H1 (cell line): ENCODE data around the gene SERPINA12. TPM values are rescaled to one million over a fixed set of nuclear protein-coding genes. Genes with fewer than 3 reads are reported as not detected.

Source experiments
- CTCF ChIA-PET: fragments of 300-600 bp; sonication (Branson Sonifier 250); formaldehyde crosslinking; loops from one replicate; lab custom pipeline; 2021; ENCODE audit not compliant: partially characterized antibody; lab: Charles Lee
- POLR2A ChIA-PET: fragments of 300-600 bp; sonication (Branson Sonifier 250); formaldehyde crosslinking; loops from one replicate; lab custom pipeline; 2021; ENCODE audit warnings: inconsistent platforms; ENCODE audit not compliant: partially characterized antibody; lab: Charles Lee
- DNase-seq, 2 experiments: peaks; one replicate each; pipeline versions ENCODE4 v3.0.0 to v3.0.0-alpha.2; 2010 to 2022; ENCODE audit warnings: low spot score in 2 of 2, low read depth in 1 of 2, mixed read lengths in 1 of 2
- FAIRE-seq: peaks from 2 replicates; lab custom pipeline; 2011; peaks lifted over from hg19 to GRCh38; lab: Jason Lieb, UNC
- H2AFZ ChIP-seq: 2 replicates; pipeline ENCODE4 v1.8.1; 2012; ENCODE audit warnings: low read length, inconsistent platforms
- H2AK5ac ChIP-seq: 2 replicates; pipeline ENCODE4 v1.6.1; 2013; ENCODE audit warnings: low read depth, low read length
- H2BK120ac ChIP-seq: replicated peaks from 2 replicates; pipeline ENCODE3; 2013; ENCODE audit warnings: low read depth, low read length, inconsistent platforms
- H2BK12ac ChIP-seq: 2 replicates; pipeline ENCODE4 v1.6.1; 2013; ENCODE audit warnings: low read depth, low read length
- H2BK15ac ChIP-seq: 2 replicates; pipeline ENCODE4 v1.6.1; 2013; ENCODE audit warnings: low read length
- H2BK20ac ChIP-seq: 2 replicates; pipeline ENCODE4 v1.6.1; 2013; ENCODE audit warnings: low read length
- H2BK5ac ChIP-seq: 2 replicates; pipeline ENCODE4 v1.6.1; 2013; ENCODE audit warnings: low read depth, low read length
- H3K14ac ChIP-seq: 2 replicates; pipeline ENCODE4 v1.6.1; 2013; ENCODE audit warnings: inconsistent platforms; ENCODE audit not compliant: insufficient read length
- H3K18ac ChIP-seq: 2 replicates; pipeline ENCODE4 v1.6.1; 2013; ENCODE audit warnings: low read length; ENCODE audit errors: extremely low read depth
- H3K23ac ChIP-seq: 2 replicates; pipeline ENCODE4 v1.6.1; 2013; ENCODE audit warnings: inconsistent platforms; ENCODE audit not compliant: insufficient read length
- H3K23me2 ChIP-seq: 2 replicates; pipeline ENCODE4 v1.6.1; 2013; ENCODE audit warnings: low read depth, low read length
- H3K27ac ChIP-seq: 2 replicates; pipeline ENCODE4 v1.6.1; 2011; ENCODE audit warnings: low read depth, low read length, inconsistent platforms
- H3K27me3 ChIP-seq, 4 experiments: replicated peaks in 1 of 4; 1 replicate in 1 of 4; 2 replicates in 3 of 4; pipeline versions ENCODE4 v1.6.1 to v1.8.1; 2011 to 2013; ENCODE audit warnings: low read length in 3 of 4, mild to moderate bottlenecking in 3 of 4, inconsistent platforms in 2 of 4, mixed read lengths in 2 of 4, moderate library complexity in 1 of 4; ENCODE audit not compliant: control insufficient read depth in 3 of 4, insufficient read depth in 3 of 4; ENCODE audit errors: extremely low read depth in 1 of 4
- H3K36me3 ChIP-seq, 4 experiments: 2 replicates each; pipeline versions ENCODE4 v1.6.1 to v1.8.1; 2011 to 2013; ENCODE audit warnings: mild to moderate bottlenecking in 4 of 4, low read length in 3 of 4, moderate library complexity in 2 of 4, control low read depth in 1 of 4, inconsistent platforms in 1 of 4; ENCODE audit not compliant: insufficient read depth in 4 of 4, control insufficient read depth in 2 of 4
- H3K4ac ChIP-seq: replicated peaks from 2 replicates; pipeline ENCODE3; 2013; ENCODE audit warnings: low read length, low read depth, mixed read lengths, inconsistent platforms; ENCODE audit not compliant: insufficient read length
- H3K4me1 ChIP-seq, 4 experiments: replicated peaks in 1 of 4; 1 replicate in 1 of 4; 2 replicates in 3 of 4; pipeline versions ENCODE4 v1.6.1 to v1.8.1; 2011 to 2013; ENCODE audit warnings: low read length in 3 of 4, inconsistent platforms in 2 of 4, mixed read lengths in 1 of 4; ENCODE audit not compliant: insufficient read depth in 4 of 4, control insufficient read depth in 3 of 4
- H3K4me2 ChIP-seq, 2 experiments: 2 replicates each; pipeline versions ENCODE4 v1.6.1 to v1.8.1; 2011 to 2013; ENCODE audit warnings: low read depth in 2 of 2, low read length in 2 of 2, control low read depth in 1 of 2, inconsistent platforms in 1 of 2, mild to moderate bottlenecking in 1 of 2; ENCODE audit not compliant: insufficient read depth in 1 of 2
- H3K4me3 ChIP-seq, 4 experiments: fragments of 200-600, 300-600 bp in 1 of 4; sonication (generic), shearing (Covaris generic), sonication (Bioruptor Twin) in 1 of 4; 2 replicates each; pipeline versions ENCODE4 v1.5.1 to v1.8.1; 2011 to 2016; ENCODE audit warnings: low read length in 4 of 4, low read depth in 3 of 4, control low read depth in 2 of 4, inconsistent platforms in 2 of 4, mild to moderate bottlenecking in 2 of 4, mixed read lengths in 1 of 4, moderate library complexity in 1 of 4; ENCODE audit not compliant: insufficient read depth in 2 of 4; ENCODE audit errors: extremely low read depth in 1 of 4
- H3K56ac ChIP-seq: replicated peaks from 2 replicates; pipeline ENCODE3; 2013; ENCODE audit warnings: low read depth, mild to moderate bottlenecking, mixed read lengths, low read length, inconsistent platforms; ENCODE audit not compliant: insufficient read length
- H3K79me1 ChIP-seq: 2 replicates; pipeline ENCODE4 v1.6.1; 2013; ENCODE audit warnings: low read depth, low read length, control low read depth
- H3K79me2 ChIP-seq, 2 experiments: 2 replicates each; pipeline versions ENCODE4 v1.6.1 to v1.8.1; 2012 to 2013; ENCODE audit warnings: low read length in 2 of 2, mild to moderate bottlenecking in 2 of 2, inconsistent platforms in 1 of 2; ENCODE audit not compliant: insufficient read depth in 2 of 2, control insufficient read depth in 1 of 2
- H3K9ac ChIP-seq, 4 experiments: replicated peaks in 1 of 4; 1 replicate in 1 of 4; 2 replicates in 3 of 4; pipeline versions ENCODE4 v1.6.1 to v1.8.1; 2011 to 2013; ENCODE audit warnings: low read depth in 3 of 4, low read length in 3 of 4, control low read depth in 2 of 4, mild to moderate bottlenecking in 2 of 4, moderate library complexity in 2 of 4, inconsistent platforms in 1 of 4; ENCODE audit errors: extremely low read depth in 1 of 4
- H3K9me3 ChIP-seq, 2 experiments: 2 replicates each; pipeline versions ENCODE4 v1.6.1 to v1.8.1; 2012 to 2013; ENCODE audit warnings: mild to moderate bottlenecking in 2 of 2, moderate library complexity in 2 of 2, control low read depth in 1 of 2, inconsistent platforms in 1 of 2, low read depth in 1 of 2, low read length in 1 of 2, mixed read lengths in 1 of 2; ENCODE audit not compliant: insufficient read depth in 2 of 2
- H4K20me1 ChIP-seq, 2 experiments: replicated peaks in 1 of 2; 2 replicates each; pipeline versions ENCODE3 to v1.8.1; 2011 to 2013; ENCODE audit warnings: inconsistent platforms in 2 of 2, low read length in 2 of 2, mild to moderate bottlenecking in 1 of 2; ENCODE audit not compliant: insufficient read depth in 2 of 2, control insufficient read depth in 1 of 2
- H4K5ac ChIP-seq: 2 replicates; pipeline ENCODE4 v1.6.1; 2013; ENCODE audit warnings: low read length, low read depth, mixed read lengths, inconsistent platforms; ENCODE audit not compliant: insufficient read length
- H4K8ac ChIP-seq: 2 replicates; pipeline ENCODE4 v1.8.0; 2013; ENCODE audit warnings: mild to moderate bottlenecking, moderate library complexity, low read length, inconsistent platforms; ENCODE audit not compliant: insufficient read depth; ENCODE audit errors: extremely low read depth
- H4K91ac ChIP-seq: replicated peaks from 2 replicates; pipeline ENCODE3; 2013; ENCODE audit warnings: low read length, mixed read lengths, inconsistent platforms; ENCODE audit not compliant: insufficient read length
- ASH2L ChIP-seq: fragments of 200-600, 300-600 bp; sonication (generic); IDR thresholded peaks from one replicate; pipeline ENCODE4 v1.7.1; 2017; ENCODE audit warnings: low read length
- BRCA1 ChIP-seq: IDR thresholded peaks from 2 replicates; pipeline ENCODE4 v1.6.1; 2012; ENCODE audit warnings: low read depth, low read length, improper control_type of control experiment
- FOSL1 ChIP-seq: IDR thresholded peaks from 2 replicates; pipeline ENCODE4 v1.6.1; 2011; ENCODE audit warnings: mild to moderate bottlenecking, low read depth, low read length, moderate library complexity; ENCODE audit not compliant: insufficient read depth
- HDAC6 ChIP-seq: IDR thresholded peaks from one replicate; pipeline ENCODE4 v1.7.1; 2012; ENCODE audit warnings: low read depth, mild to moderate bottlenecking, inconsistent platforms, low read length, moderate library complexity
- KDM4A ChIP-seq: IDR thresholded peaks from one replicate; pipeline ENCODE4 v1.7.1; 2012; ENCODE audit warnings: low read depth, mild to moderate bottlenecking, moderate library complexity, low read length, inconsistent platforms; ENCODE audit not compliant: severe bottlenecking
- NANOG ChIP-seq: IDR thresholded peaks from 2 replicates; pipeline ENCODE4 v1.6.1; 2011; ENCODE audit warnings: low read length, low read depth, mild to moderate bottlenecking, inconsistent platforms; ENCODE audit not compliant: insufficient read depth, poor library complexity, severe bottlenecking
- RAD21 ChIP-seq, 2 experiments: IDR thresholded peaks in 1 of 2; conservative IDR thresholded peaks in 1 of 2; 2 replicates each; pipeline ENCODE4 v1.6.1; 2011; ENCODE audit warnings: low read depth in 2 of 2, low read length in 2 of 2, improper control_type of control experiment in 1 of 2, inconsistent platforms in 1 of 2, mild to moderate bottlenecking in 1 of 2, moderate library complexity in 1 of 2
- SP2 ChIP-seq: IDR thresholded peaks from 2 replicates; pipeline ENCODE4 v1.6.1; 2012; ENCODE audit warnings: mild to moderate bottlenecking, low read length, inconsistent platforms
- ZNF274 ChIP-seq: IDR thresholded peaks from 2 replicates; pipeline ENCODE4 v1.7.0; 2012; ENCODE audit warnings: low read length, borderline replicate concordance; ENCODE audit errors: extremely low read depth
- WGBS, 2 experiments: shearing (Covaris generic) in 1 of 2; methylation state at CpG; one replicate each; pipeline versions ENCODE4 v1.1.6 to v1.1.7; 2013 to 2015; ENCODE audit warnings: low lambda C conversion rate in 2 of 2, mixed read lengths in 2 of 2, inconsistent platforms in 1 of 2, low coverage in 1 of 2, missing lambda C conversion rate in 1 of 2; ENCODE audit not compliant: insufficient replicate concordance in 2 of 2, insufficient coverage in 1 of 2, insufficient read length in 1 of 2; ENCODE audit errors: extremely low coverage in 1 of 2, missing lambda C conversion rate in 1 of 2; 5-methylcytosine and 5-hydroxymethylcytosine counted together
- polyA plus RNA-seq, 7 experiments: library from polyadenylated mRNA; depleted of rRNA in 3 of 7; stranded (reverse) in 5 of 7; unstranded in 2 of 7; fragments of >200 nt in 5 of 7; fragments of 200-250 nt in 2 of 7; gene quantifications; 1 replicate in 5 of 7; 2 replicates in 1 of 7; 4 replicates in 1 of 7; pipeline versions ENCODE4 v1.2.1 to v1.2.3, GENCODE V29; 2011 to 2013; ENCODE audit warnings: missing spikeins in 2 of 7, mixed read lengths in 2 of 7
- total RNA-seq: library from RNA; stranded (reverse); fragmentation: NEBNext Ultra II Directional; extraction: Animal tissue kit (Norgen Biotek cat#: 25700); gene quantifications from 2 replicates; pipeline ENCODE4 v1.2.1, GENCODE V29; 2021
- TF ChIP-seq, protein P1 (sequence below): IDR thresholded peaks from 2 replicates; pipeline ENCODE4 v1.6.1; 2012; ENCODE audit warnings: inconsistent platforms

Gene SERPINA12
- total and polyA plus RNA-seq, 2 of the 8 experiments (the other 6 are each of a cell fraction or from before 2014, with no cell fraction given), result not detected

DNA sequence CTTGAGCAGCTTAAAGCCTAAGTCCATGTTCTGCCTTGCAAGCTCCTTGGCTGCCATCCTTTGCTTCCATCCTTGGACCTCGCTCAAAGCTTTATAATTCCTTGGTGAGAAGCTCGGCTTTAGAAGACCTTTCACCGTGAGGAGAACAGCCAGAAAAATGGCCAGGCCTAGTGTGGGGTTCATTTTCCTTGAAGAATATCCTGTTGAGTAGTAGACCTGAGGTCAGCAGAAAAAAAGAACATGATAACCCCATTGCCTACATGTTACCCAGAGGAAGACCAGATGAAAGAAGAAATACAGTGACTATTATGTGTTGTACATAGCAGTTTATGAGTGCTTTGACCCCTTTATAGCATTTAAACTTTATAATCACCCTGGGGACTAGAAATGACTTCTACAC, 11.1 kb downstream of the SERPINA12 start:
- no peak overlapping the region for H2BK12ac ChIP-seq
- no peak overlapping the region for H4K91ac ChIP-seq
- H3K14ac ChIP-seq, result no peak overlapping the region
- H3K4ac ChIP-seq, result no peak overlapping the region
- no peak overlapping the region for H2BK5ac ChIP-seq
- H3K27ac ChIP-seq, result no peak overlapping the region
- H2BK20ac ChIP-seq, result no peak overlapping the region
- H3K4me1 ChIP-seq, result no peaks in the 10 kb centered on the region
- no peak overlapping the region for H2BK15ac ChIP-seq
- H3K9ac ChIP-seq, result no peak overlapping the region
- no peak overlapping the region for H4K8ac ChIP-seq
- no peak overlapping the region for H3K4me3 ChIP-seq
- ChIA-PET CTCF (interaction anchor here (0.5 to 1.9 kb wide), 10 partner anchors 9 to 496 kb away, joined by 3 to 10 read pairs (median 3); no protein-coding TSS in a partner anchor), POLR2A (no interaction called here)
- TF ChIP-seq RAD21 (IDR thresholded peaks at IDR 0.05 in 1 of 2, conservative IDR thresholded peaks at IDR 0.05 in 1 of 2; ENCODE audit: low read depth in 2 of 2, low read length in 2 of 2) (no peak), HDAC6 (no peak), ASH2L (no peak), FOSL1 (no peak), NANOG (no peak), KDM4A (no peak), SP2 (no peak), BRCA1 (no peak), ZNF274 (no peak)
- TF ChIP-seq, protein P1, sequence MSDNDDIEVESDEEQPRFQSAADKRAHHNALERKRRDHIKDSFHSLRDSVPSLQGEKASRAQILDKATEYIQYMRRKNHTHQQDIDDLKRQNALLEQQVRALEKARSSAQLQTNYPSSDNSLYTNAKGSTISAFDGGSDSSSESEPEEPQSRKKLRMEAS, result no peak
- DNase-seq (no peak), FAIRE-seq (no peak)
- no peaks in the 10 kb centered on the region for H3K36me3 ChIP-seq
- no peak overlapping the region for H4K5ac ChIP-seq
- no peaks in the 10 kb centered on the region for H3K79me1 ChIP-seq
- H2AK5ac ChIP-seq, result no peak overlapping the region
- H3K79me2 ChIP-seq, result no peaks in the 10 kb centered on the region
- no peaks in the 10 kb centered on the region for H4K20me1 ChIP-seq
- H2BK120ac ChIP-seq, result no peak overlapping the region
- 91% methylated on average over 3 of the region's 3 CpGs; no CpG with 5 or more reads in 1 of the 2 experiments for WGBS, 2 experiments
- no peaks in the 10 kb centered on the region for H3K23me2 ChIP-seq
- H3K56ac ChIP-seq, result no peak overlapping the region
- no peak overlapping the region for H3K4me2 ChIP-seq
- H3K27me3 ChIP-seq, result no peaks in the 10 kb centered on the region; a peak in 1 of 7 replicates
- no peaks in the 10 kb centered on the region for H3K9me3 ChIP-seq
- no peak overlapping the region for H3K23ac ChIP-seq
- H3K18ac ChIP-seq, result no peak overlapping the region
- H2AFZ ChIP-seq, result no peak overlapping the region
